GM21515 (cell line): ENCODE results near the gene RCCD1.
"Not testable (repeated sequence)": the region's sequence is repeated elsewhere in the genome, so short reads cannot be mapped to it uniquely, and the experiment has no call there.

Experiments
- ATAC-seq: cut with Tn5 transposase; IDR thresholded peaks from one replicate; pipeline ENCODE4 v1.9.1; 2021; ENCODE audit not compliant: unreplicated experiment

RCCD1 gene

GRCh38 chr15:90918034-90918788 lies 36.5 kb upstream of the RCCD1 start:
- ATAC-seq: no peak

- ATAC-seq: no peak
Observed at GRCh38 chr15:90918835-90919234, 35.8 kb upstream of the RCCD1 start.

DNA sequence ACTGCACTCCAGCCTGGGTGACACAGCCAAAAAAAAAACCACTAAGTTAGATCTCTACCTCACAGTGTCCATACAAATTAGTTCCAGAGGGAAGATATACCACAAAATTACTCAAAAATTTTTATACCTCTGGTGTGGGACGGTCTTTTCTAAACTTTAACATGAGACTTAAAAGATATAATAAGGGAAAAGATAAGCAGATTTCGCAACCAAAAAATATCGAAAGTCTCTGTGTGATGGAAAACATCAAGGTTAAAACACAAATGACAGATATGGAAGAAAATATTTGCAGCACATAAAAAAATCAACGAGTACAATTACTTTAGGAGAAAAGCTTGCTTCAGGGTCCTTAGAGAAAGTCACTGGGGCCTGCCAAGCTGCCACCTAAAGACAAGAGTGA lies 32.8 kb upstream of the RCCD1 start:
- ATAC-seq: no peak

DNA sequence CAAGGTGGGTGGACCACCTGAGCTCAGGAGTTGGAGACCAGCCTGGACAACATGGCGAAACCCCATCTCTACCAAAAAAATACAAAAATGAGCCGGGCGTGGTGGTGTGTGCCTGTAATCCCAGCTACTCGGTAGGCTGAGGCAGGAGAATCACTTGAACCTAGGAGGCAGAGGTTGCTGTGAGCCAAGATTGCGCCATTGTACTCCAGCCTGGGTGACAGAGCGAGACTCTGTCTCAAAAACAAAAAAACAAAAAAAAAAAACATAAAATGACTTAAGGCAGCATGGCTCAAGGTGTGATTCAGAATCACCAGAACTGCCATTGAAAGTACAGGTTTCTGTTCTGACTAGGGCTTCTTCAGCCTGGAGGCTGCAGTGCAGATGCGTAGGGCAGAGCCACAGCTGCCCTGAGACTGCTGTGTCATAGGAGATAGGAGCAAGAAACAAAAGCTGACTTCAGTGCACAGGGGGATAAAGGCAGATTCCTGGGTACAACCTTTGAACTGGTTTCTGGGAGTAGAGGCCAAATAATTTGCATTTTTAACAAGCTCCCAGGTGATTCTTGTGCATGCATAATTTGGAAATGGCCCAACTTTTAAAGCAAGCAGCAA lies 31.9 kb upstream of the RCCD1 start:
- ATAC-seq: peak; percentile 76

DNA sequence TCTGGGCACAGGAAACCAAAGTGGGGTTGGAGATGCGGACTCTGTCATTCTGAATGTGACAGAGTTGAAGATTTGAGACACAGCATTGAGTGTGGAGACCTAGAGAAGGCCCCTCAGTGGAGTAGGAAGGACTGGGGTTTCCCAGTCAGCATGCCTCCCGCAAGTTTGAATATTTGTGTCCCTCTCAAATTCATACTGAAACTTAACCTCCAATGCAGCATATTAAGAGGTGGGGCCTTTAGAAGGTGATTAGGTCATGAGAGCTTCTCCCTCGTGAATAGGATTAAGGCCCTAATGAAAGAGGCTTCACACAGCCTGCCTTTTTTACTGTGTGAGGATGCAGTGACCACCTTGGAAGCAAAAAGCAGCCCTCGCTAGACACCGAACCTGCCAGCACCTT lies 30.3 kb upstream of the RCCD1 start:
- peak; percentile 45 for ATAC-seq

- ATAC-seq: not testable (repeated sequence)
Observed at GRCh38 chr15:90926766-90927165, 27.9 kb upstream of the RCCD1 start.

DNA sequence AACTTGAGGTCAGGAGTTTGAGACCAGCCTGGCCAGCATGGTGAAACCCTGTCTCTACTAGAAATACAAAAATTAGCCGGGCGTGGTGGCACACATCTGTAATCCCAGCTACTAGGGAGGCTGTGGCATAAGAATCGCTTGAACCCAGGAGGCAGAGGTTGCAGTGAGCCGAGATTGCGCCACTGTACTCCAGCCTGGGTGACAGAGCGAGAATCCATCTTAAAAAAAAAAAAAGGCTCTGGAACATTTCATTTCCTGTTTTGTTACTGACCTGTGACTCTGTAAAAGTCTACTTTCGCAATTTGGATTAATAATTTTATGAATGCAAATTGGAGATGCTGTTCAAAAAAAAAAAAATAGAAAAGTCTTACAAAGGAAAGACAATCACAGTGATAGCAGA lies 26.6 kb upstream of the RCCD1 start:
- not testable (repeated sequence) for ATAC-seq

GRCh38 chr15:90929246-90930019 lies 25.3 kb upstream of the RCCD1 start:
- ATAC-seq: no peak

GRCh38 chr15:90930861-90931574 lies 23.7 kb upstream of the RCCD1 start:
- no peak for ATAC-seq

DNA sequence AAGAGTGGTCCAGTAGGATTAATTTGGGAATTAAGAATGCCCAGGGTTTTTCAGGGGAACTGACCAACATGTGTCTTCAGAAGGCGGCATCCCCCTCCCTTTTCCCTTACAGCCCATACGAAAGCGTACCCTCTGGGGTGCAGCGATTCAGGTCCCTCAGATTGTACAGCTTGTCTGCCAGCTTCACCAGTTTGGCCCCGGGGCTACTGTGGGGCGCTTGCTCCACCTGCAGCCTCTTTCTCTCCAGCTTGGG lies 23.2 kb upstream of the RCCD1 start:
- ATAC-seq: no peak

GRCh38 chr15:90931828-90932659 lies 22.6 kb upstream of the RCCD1 start, which contains the start of gene HDDC3:
TSS of gene HDDC3 (minus strand) at chr15:90932549. CDS start at chr15:90932540, 9 bp downstream.
- ATAC-seq: peak; percentile 45

- ATAC-seq: no peak
Observed at GRCh38 chr15:90932660-90932991, 22.1 kb upstream of the RCCD1 start.

DNA sequence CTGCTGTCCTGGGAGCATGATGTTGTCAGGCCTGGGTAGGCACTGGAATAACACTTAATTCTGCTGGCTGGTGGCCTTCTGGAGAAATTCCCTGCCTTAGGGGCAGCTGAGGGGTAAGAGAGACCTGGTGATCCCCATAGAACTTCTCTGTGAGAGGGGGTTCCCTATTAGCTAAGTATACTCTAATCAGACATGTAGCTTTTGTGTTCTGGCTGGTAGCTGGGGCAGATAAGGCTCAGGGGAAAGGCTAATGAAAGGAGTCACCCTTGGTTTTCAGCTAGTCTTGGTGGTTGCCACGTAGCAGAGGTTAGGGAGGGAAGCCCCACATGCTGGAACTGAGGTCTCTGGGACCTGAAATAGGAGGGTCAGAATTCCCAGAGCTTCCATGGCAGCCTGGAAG lies 21.4 kb upstream of the RCCD1 start:
- no peak for ATAC-seq

- peak; percentile 0 for ATAC-seq
Observed at GRCh38 chr15:90934256-90934948, 20.3 kb upstream of the RCCD1 start.

DNA sequence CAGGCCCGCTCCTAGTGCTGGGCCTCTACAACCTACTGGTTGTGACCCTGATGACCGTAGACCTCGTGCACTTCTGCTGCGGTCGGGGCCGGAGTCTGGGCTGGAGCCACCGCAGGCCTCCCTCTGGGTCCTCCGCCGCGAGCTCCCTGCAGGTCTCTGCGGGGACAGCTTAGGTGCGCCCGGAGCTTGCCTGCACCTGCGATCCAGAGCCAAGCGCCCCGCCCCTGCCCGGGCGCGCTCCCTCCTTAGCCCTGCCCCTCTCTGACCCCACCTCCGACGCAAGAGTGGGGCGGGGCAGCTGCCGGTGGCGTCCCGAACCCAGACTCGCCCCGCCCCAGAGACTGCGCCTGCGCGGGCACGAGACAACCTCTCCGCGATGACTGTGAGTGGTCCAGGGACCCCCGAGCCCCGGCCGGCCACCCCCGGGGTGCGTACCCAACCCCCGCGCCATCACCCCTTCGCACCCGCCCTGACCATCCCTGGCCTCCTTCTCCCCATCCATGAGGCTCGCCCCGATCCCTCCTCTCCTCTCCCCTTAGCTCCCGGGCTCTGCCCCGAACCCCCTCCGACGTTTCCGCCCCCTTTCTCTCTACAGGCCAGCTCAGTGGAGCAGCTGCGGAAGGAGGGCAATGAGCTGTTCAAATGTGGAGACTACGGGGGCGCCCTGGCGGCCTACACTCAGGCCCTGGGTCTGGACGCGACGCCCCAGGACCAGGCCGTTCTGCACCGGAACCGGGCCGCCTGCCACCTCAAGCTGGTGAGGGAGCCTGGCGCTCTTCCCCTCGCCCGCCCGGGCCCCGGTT lies 19.5 kb upstream of the RCCD1 start, which contains the start of gene UNC45A:
Gene UNC45A, plus strand, starts transcription at position 337 of the 803 bp plus-strand sequence. Its CDS starts 40 bp downstream, at position 377.
- peak; percentile 58 for ATAC-seq

DNA sequence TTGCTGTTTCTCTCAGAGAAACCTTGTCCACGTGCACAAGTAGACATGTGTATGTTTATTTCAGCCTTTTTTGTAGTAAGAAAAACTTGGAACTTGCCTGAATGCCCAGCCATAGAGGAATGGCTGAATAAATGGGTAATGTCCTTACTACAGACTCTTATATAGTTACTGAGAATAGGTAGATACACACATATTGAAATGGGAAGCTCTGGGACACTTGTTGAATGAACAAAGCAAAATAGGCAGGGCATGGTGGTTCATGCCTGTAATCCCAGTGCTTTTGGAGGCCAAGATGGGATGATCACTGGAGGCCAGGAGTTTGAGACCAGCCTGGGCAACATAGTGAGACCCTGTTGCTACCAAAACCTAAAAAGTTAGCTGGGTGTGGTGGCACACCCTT lies 17.9 kb upstream of the RCCD1 start:
- no peak for ATAC-seq

- no peak for ATAC-seq
Observed at GRCh38 chr15:90938261-90938660, 16.4 kb upstream of the RCCD1 start.

GRCh38 chr15:90939756-90940155 lies 14.9 kb upstream of the RCCD1 start:
- no peak for ATAC-seq

- no peak for ATAC-seq
Observed at GRCh38 chr15:90941038-90941437, 13.6 kb upstream of the RCCD1 start.
